ENCODE data around the gene ABCF1. TPM values are rescaled to one million over a fixed set of nuclear protein-coding genes. Genes with fewer than 3 reads are reported as not detected.

The ABCF1 gene
- total and polyA plus RNA-seq, 2 donors (not counting 1 experiment from before 2014, with no cell fraction given) = 35.5 to 49.2 TPM

- Histone ChIP-seq H2AFZ (ENCODE audit: low read length) (no peak overlapping the region), H3K9ac (ENCODE audit: insufficient read depth, low read length) (no peak overlapping the region), H3K36me3 (ENCODE audit: control insufficient read depth, insufficient read depth, low read length) (peaks cover 10% of the 10 kb centered on the region), H4K20me1 (ENCODE audit: control insufficient read depth, extremely low read depth, insufficient read depth, low read length) (no peaks in the 10 kb centered on the region), H3K9me3 (ENCODE audit: control insufficient read depth, insufficient read depth, low read depth, low read length) (no peaks in the 10 kb centered on the region), H3K27me3 (ENCODE audit: control insufficient read depth, insufficient read depth, low read length) (no peaks in the 10 kb centered on the region), H3K4me3 (replicated peaks in 1 of 4; ENCODE audit: control extremely low read depth in 1 of 4, insufficient read depth in 1 of 4, low read depth in 3 of 4, low read length in 4 of 4) (no peak overlapping the region), H3K27ac (ENCODE audit: insufficient read depth, low read length) (no peak overlapping the region), H3K4me2 (ENCODE audit: extremely low read depth, insufficient read depth, low read length) (no peak overlapping the region), H3K4me1 (ENCODE audit: control insufficient read depth, extremely low read depth, insufficient read depth, low read length) (peaks cover 3% of the 10 kb centered on the region), H3K79me2 (ENCODE audit: control insufficient read depth, insufficient read depth, low read length) (peaks cover 31% of the 10 kb centered on the region)
- TF ChIP-seq CTCF (conservative IDR thresholded peaks at IDR 0.05 in 1 of 2, IDR thresholded peaks at IDR 0.05 in 1 of 2; ENCODE audit: low read depth in 1 of 2, low read length in 2 of 2) = no peak
- no peak for TF ChIP-seq EZH2 (IDR thresholded peaks at IDR 0.05; ENCODE audit: low read length, missing control alignments)
- no peak for DNase-seq (ENCODE audit: low read depth in 2 of 2)
Observed at GRCh38 chr6:30619561-30619960, 48.3 kb downstream of the ABCF1 start.

- H3K4me2 ChIP-seq (ENCODE audit: extremely low read depth, insufficient read depth, low read length) = no peak overlapping the region
- H3K79me2 ChIP-seq (ENCODE audit: control insufficient read depth, insufficient read depth, low read length) = peaks cover 7% of the 10 kb centered on the region
- no peak for DNase-seq (ENCODE audit: low read depth in 2 of 2)
- peaks cover 9% of the 10 kb centered on the region for H3K4me1 ChIP-seq (ENCODE audit: control insufficient read depth, extremely low read depth, insufficient read depth, low read length)
- H2AFZ ChIP-seq (ENCODE audit: low read length) = no peak overlapping the region
- no peak overlapping the region for H3K9ac ChIP-seq (ENCODE audit: insufficient read depth, low read length)
- no peak overlapping the region for H3K4me3 ChIP-seq (replicated peaks in 1 of 4; ENCODE audit: control extremely low read depth in 1 of 4, insufficient read depth in 1 of 4, low read depth in 3 of 4, low read length in 4 of 4)
- no peaks in the 10 kb centered on the region for H3K27me3 ChIP-seq (ENCODE audit: control insufficient read depth, insufficient read depth, low read length)
- H3K36me3 ChIP-seq (ENCODE audit: control insufficient read depth, insufficient read depth, low read length) = peaks cover 17% of the 10 kb centered on the region
- TF ChIP-seq EZH2 (IDR thresholded peaks at IDR 0.05; ENCODE audit: low read length, missing control alignments) (no peak), CTCF (conservative IDR thresholded peaks at IDR 0.05 in 1 of 2, IDR thresholded peaks at IDR 0.05 in 1 of 2; ENCODE audit: low read depth in 1 of 2, low read length in 2 of 2) (no peak)
- no peaks in the 10 kb centered on the region for H3K9me3 ChIP-seq (ENCODE audit: control insufficient read depth, insufficient read depth, low read depth, low read length)
- H4K20me1 ChIP-seq (ENCODE audit: control insufficient read depth, extremely low read depth, insufficient read depth, low read length) = no peaks in the 10 kb centered on the region
- H3K27ac ChIP-seq (ENCODE audit: insufficient read depth, low read length) = no peak overlapping the region
Observed at GRCh38 chr6:30625511-30625910, 54.3 kb downstream of the ABCF1 start.

GRCh38 chr6:30626484-30627366 lies 55.5 kb downstream of the ABCF1 start, which contains the start of gene ATAT1:
ATAT1 (plus strand) TSS chr6:30626874.
- peak within 1 kb of the TSS; percentile 90 for H2AFZ ChIP-seq (ENCODE audit: low read length)
- H3K4me3 ChIP-seq (replicated peaks in 1 of 4; ENCODE audit: control extremely low read depth in 1 of 4, insufficient read depth in 1 of 4, low read depth in 3 of 4, low read length in 4 of 4) = peak within 1 kb of the TSS; percentile 73 to 88 (median 82)
- peak within 1 kb of the TSS; percentile 100 for H3K4me2 ChIP-seq (ENCODE audit: extremely low read depth, insufficient read depth, low read length)
- no peaks in the 10 kb centered on the region for H3K27me3 ChIP-seq (ENCODE audit: control insufficient read depth, insufficient read depth, low read length)
- peak within 1 kb of the TSS; percentile 84 for H3K9ac ChIP-seq (ENCODE audit: insufficient read depth, low read length)
- peaks cover 9% of the 10 kb centered on the region for H3K4me1 ChIP-seq (ENCODE audit: control insufficient read depth, extremely low read depth, insufficient read depth, low read length)
- H3K9me3 ChIP-seq (ENCODE audit: control insufficient read depth, insufficient read depth, low read depth, low read length) = no peaks in the 10 kb centered on the region
- no peaks in the 10 kb centered on the region for H4K20me1 ChIP-seq (ENCODE audit: control insufficient read depth, extremely low read depth, insufficient read depth, low read length)
- peak; percentile 67 to 76 for DNase-seq (ENCODE audit: low read depth in 2 of 2)
- peaks cover 13% of the 10 kb centered on the region for H3K36me3 ChIP-seq (ENCODE audit: control insufficient read depth, insufficient read depth, low read length)
- peaks cover 7% of the 10 kb centered on the region for H3K79me2 ChIP-seq (ENCODE audit: control insufficient read depth, insufficient read depth, low read length)
- H3K27ac ChIP-seq (ENCODE audit: insufficient read depth, low read length) = peak within 1 kb of the TSS; percentile 93
- peak; percentile 28 to 39 for TF ChIP-seq CTCF (conservative IDR thresholded peaks at IDR 0.05 in 1 of 2, IDR thresholded peaks at IDR 0.05 in 1 of 2; ENCODE audit: low read depth in 1 of 2, low read length in 2 of 2)
- TF ChIP-seq EZH2 (IDR thresholded peaks at IDR 0.05; ENCODE audit: low read length, missing control alignments) = no peak
